Neural progenitor cell (in vitro differentiated cells): Measurements from ENCODE around the gene MYO1C. TPM values are rescaled to one million over a fixed set of nuclear protein-coding genes. Genes with fewer than 3 reads are reported as not detected.
A peak's percentile ranks its signal among the peaks of the same experiment; 100 is the strongest.

Source experiments
- DNase-seq: peaks from one replicate; pipeline ENCODE4 v3.0.0-alpha.2; 2016; ENCODE audit warnings: low spot score
- H2AFZ ChIP-seq: fragments of 200-600 bp; sonication (generic); replicated peaks from 2 replicates; pipeline ENCODE4 v1.6.1; 2016; ENCODE audit warnings: antibody characterized with exemption
- H3F3A ChIP-seq: fragments of 200-600 bp; sonication (generic); 2 replicates; pipeline ENCODE4 v1.6.1; 2016; ENCODE audit warnings: antibody characterized with exemption, low read depth
- H3K27ac ChIP-seq: fragments of 200-600 bp; sonication (generic); 2 replicates; pipeline ENCODE4 v1.5.1; 2016; ENCODE audit warnings: mild to moderate bottlenecking
- H3K27me3 ChIP-seq: fragments of 200-600 bp; sonication (generic); 2 replicates; pipeline ENCODE4 v1.6.1; 2016; ENCODE audit warnings: mild to moderate bottlenecking, moderate library complexity
- H3K36me3 ChIP-seq: fragments of 200-600 bp; sonication (generic); 2 replicates; pipeline ENCODE4 v1.5.1; 2016
- H3K4me1 ChIP-seq: fragments of 200-600 bp; sonication (generic); 2 replicates; pipeline ENCODE4 v1.6.1; 2016; ENCODE audit warnings: mixed run types
- H3K4me2 ChIP-seq: fragments of 200-600 bp; sonication (generic); 2 replicates; pipeline ENCODE4 v1.6.1; 2016
- H3K4me3 ChIP-seq: fragments of 200-600 bp; sonication (generic); 2 replicates; pipeline ENCODE4 v1.5.1; 2016
- H3K79me2 ChIP-seq: fragments of 200-600 bp; sonication (generic); 2 replicates; pipeline ENCODE4 v1.6.1; 2016; ENCODE audit warnings: low read depth
- H3K9ac ChIP-seq: fragments of 200-600 bp; sonication (generic); 2 replicates; pipeline ENCODE4 v1.6.1; 2016
- H3K9me3 ChIP-seq: fragments of 200-600 bp; sonication (generic); 2 replicates; pipeline ENCODE4 v1.5.1; 2016; ENCODE audit warnings: low read depth
- H4K20me1 ChIP-seq: fragments of 200-600 bp; sonication (generic); 2 replicates; pipeline ENCODE4 v1.6.1; 2016; ENCODE audit warnings: low read depth
- H3K27ac Mint-ChIP-seq: 3 replicates; pipeline ENCODE4 v1.8.0; 2021; ENCODE audit warnings: mixed read lengths
- H3K27me3 Mint-ChIP-seq: 2 replicates; pipeline ENCODE4 v1.8.0; 2022; ENCODE audit warnings: low read depth, mild to moderate bottlenecking, inconsistent platforms, moderate library complexity, mixed read lengths; ENCODE audit not compliant: insufficient read depth
- H3K36me3 Mint-ChIP-seq: 3 replicates; pipeline ENCODE4 v1.8.0; 2021; ENCODE audit warnings: mixed read lengths
- H3K4me1 Mint-ChIP-seq: 3 replicates; pipeline ENCODE4 v1.8.0; 2021; ENCODE audit warnings: mixed read lengths
- H3K4me3 Mint-ChIP-seq: 3 replicates; pipeline ENCODE4 v1.8.0; 2021; ENCODE audit warnings: mild to moderate bottlenecking, moderate library complexity, mixed read lengths
- H3K9me3 Mint-ChIP-seq: 3 replicates; pipeline ENCODE4 v1.8.0; 2020; ENCODE audit warnings: mixed read lengths
- EZH2 ChIP-seq: fragments of 200-600 bp; sonication (generic); IDR thresholded peaks from 2 replicates; pipeline ENCODE4 v1.6.1; 2017; ENCODE audit warnings: antibody characterized with exemption, mild to moderate bottlenecking, moderate library complexity
- EZH2phosphoT487 ChIP-seq: fragments of 200-600 bp; sonication (generic); IDR thresholded peaks from 2 replicates; pipeline ENCODE4 v1.6.1; 2017; ENCODE audit warnings: antibody characterized with exemption
- total RNA-seq: library from RNA; depleted of rRNA; stranded (reverse); fragments of >200 nt; gene quantifications from 2 replicates; pipeline ENCODE4 v1.2.3, GENCODE V29; 2015; ENCODE audit warnings: low replicate concordance
- TF ChIP-seq, protein P1 (sequence below): fragments of 200-600 bp; sonication (generic); IDR thresholded peaks from 2 replicates; pipeline ENCODE4 v1.5.1; 2017; ENCODE audit warnings: antibody characterized with exemption, mild to moderate bottlenecking

The MYO1C gene
- total RNA-seq, 1 donor from 2014 or later = 28.7 TPM

DNA sequence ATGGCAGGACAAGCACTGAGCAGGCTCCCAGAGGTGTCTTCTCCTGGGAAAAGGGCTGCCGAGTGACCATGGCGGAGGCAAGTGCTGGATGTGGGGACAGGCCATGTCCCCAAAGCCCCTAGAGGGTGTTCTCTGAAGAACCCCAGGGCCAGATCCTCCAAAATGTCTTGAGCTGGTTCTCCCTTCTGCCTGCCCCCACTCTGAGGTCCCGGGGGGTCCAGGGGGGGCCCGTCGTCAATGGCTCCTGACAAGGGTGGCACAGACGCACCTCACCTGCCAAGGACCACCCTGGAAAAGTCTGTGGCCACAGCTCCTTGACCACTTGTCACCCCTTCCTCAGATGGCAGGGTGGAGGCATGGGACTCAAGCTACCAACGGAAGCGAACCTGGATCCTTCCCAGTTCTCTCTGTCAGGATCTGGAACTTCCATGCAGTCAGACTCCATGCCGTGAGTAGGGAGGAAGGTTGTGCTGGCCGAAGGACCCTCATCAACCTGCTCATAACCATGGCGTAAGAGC, 2.3 kb upstream of the MYO1C start:
- TF ChIP-seq EZH2phosphoT487 = no peak
- TF ChIP-seq, protein P1, sequence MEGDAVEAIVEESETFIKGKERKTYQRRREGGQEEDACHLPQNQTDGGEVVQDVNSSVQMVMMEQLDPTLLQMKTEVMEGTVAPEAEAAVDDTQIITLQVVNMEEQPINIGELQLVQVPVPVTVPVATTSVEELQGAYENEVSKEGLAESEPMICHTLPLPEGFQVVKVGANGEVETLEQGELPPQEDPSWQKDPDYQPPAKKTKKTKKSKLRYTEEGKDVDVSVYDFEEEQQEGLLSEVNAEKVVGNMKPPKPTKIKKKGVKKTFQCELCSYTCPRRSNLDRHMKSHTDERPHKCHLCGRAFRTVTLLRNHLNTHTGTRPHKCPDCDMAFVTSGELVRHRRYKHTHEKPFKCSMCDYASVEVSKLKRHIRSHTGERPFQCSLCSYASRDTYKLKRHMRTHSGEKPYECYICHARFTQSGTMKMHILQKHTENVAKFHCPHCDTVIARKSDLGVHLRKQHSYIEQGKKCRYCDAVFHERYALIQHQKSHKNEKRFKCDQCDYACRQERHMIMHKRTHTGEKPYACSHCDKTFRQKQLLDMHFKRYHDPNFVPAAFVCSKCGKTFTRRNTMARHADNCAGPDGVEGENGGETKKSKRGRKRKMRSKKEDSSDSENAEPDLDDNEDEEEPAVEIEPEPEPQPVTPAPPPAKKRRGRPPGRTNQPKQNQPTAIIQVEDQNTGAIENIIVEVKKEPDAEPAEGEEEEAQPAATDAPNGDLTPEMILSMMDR = no peak
- TF ChIP-seq EZH2 = no peak
- H3K79me2 ChIP-seq = peaks cover 11% of the 10 kb centered on the region
- H3K9me3 ChIP-seq = no peaks in the 10 kb centered on the region
- H3K4me2 ChIP-seq = no peak overlapping the region
- H3K4me1 Mint-ChIP-seq = peaks cover 16% of the 10 kb centered on the region
- H4K20me1 ChIP-seq = peaks cover 8% of the 10 kb centered on the region
- H3K27me3 Mint-ChIP-seq = peaks cover 6% of the 10 kb centered on the region
- no peak overlapping the region for H3K9ac ChIP-seq
- peaks cover 8% of the 10 kb centered on the region for H3K4me1 ChIP-seq
- H3K36me3 ChIP-seq = no peaks in the 10 kb centered on the region
- peaks cover 12% of the 10 kb centered on the region for H3F3A ChIP-seq
- no peaks in the 10 kb centered on the region for H3K36me3 Mint-ChIP-seq
- no peak overlapping the region for H2AFZ ChIP-seq
- H3K27ac Mint-ChIP-seq = no peak overlapping the region
- peaks cover 7% of the 10 kb centered on the region for H3K27me3 ChIP-seq
- H3K4me3 Mint-ChIP-seq = no peak overlapping the region
- no peak overlapping the region for H3K27ac ChIP-seq
- DNase-seq = no peak
- no peak overlapping the region for H3K4me3 ChIP-seq
- H3K9me3 Mint-ChIP-seq = no peaks in the 10 kb centered on the region

DNA sequence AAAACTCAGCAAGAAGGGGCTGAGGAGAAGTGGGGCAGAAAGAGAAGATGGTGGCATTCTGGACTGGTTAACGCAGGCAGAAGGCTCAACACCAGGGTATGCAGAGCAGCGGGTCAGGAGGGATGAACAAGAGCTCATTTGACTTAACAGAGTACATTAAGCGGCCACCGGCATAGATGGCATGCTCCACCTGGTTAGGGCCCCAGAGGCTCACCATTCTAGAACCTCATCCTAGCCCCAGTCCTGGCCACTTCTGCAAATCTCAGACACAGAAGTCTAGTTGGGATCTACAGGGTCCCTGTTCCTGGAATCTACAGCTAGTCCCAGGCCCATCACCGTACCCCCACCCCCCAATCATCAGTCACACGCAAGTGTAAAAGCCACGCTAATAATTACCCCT, 1.7 kb upstream of the MYO1C start:
- H3K9me3 Mint-ChIP-seq = no peaks in the 10 kb centered on the region
- TF ChIP-seq EZH2 (no peak), EZH2phosphoT487 (no peak)
- TF ChIP-seq, protein P1 = no peak
- no peak for DNase-seq
- H3K9me3 ChIP-seq = no peaks in the 10 kb centered on the region
- H3K4me1 Mint-ChIP-seq = peaks cover 16% of the 10 kb centered on the region
- H3K36me3 ChIP-seq = no peaks in the 10 kb centered on the region
- H3K27me3 ChIP-seq = peaks cover 7% of the 10 kb centered on the region
- no peak overlapping the region for H3K9ac ChIP-seq
- peaks cover 16% of the 10 kb centered on the region for H3K79me2 ChIP-seq
- H2AFZ ChIP-seq = no peak overlapping the region
- H3F3A ChIP-seq = peaks cover 18% of the 10 kb centered on the region
- peaks cover 8% of the 10 kb centered on the region for H3K4me1 ChIP-seq
- peaks cover 6% of the 10 kb centered on the region for H3K27me3 Mint-ChIP-seq
- peaks cover 13% of the 10 kb centered on the region for H4K20me1 ChIP-seq
- no peak overlapping the region for H3K4me2 ChIP-seq
- H3K27ac ChIP-seq = no peak overlapping the region
- no peak overlapping the region for H3K27ac Mint-ChIP-seq
- no peak overlapping the region for H3K4me3 ChIP-seq
- H3K4me3 Mint-ChIP-seq = no peak overlapping the region
- H3K36me3 Mint-ChIP-seq = no peaks in the 10 kb centered on the region

DNA sequence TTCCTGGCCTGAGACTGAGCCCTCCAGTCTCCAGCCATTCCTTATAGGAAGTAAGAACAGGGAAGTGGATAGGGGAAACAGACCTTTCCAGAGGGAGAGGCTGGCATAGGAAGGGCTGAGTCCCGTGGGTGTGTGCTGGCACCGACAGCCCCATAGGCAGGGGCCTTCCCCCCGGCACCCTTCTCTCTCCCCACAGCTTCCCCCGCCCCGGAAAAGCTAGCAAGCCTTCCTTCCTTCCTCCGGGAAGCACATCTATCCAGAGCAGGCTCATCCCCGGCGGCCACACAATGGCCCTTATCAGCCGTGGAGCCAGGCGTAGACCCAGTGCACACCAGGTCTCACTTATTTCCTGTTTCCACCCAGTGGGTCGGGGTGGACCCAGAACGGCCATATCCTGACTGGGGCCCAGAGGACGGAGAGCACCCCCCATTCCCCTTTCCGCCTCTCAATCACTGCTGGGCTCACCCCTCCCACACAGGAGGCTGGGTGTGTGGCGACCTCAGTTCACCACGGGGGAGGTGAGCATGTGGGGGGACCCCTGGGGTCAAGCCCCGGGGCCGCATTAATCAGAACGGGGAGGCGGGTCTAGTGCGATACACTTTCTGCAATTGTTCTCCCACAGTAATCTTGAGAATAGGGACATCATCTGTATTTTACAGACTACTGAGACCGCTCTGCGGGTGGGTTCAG, 950 bp upstream of the MYO1C start:
- H4K20me1 ChIP-seq = peaks cover 21% of the 10 kb centered on the region
- Mint-ChIP-seq H3K27me3 (peaks cover 6% of the 10 kb centered on the region), H3K9me3 (no peaks in the 10 kb centered on the region), H3K4me1 (peaks cover 24% of the 10 kb centered on the region), H3K4me3 (peak overlapping the region; percentile 76), H3K36me3 (no peaks in the 10 kb centered on the region), H3K27ac (peak overlapping the region; percentile 69)
- H3K36me3 ChIP-seq = no peaks in the 10 kb centered on the region
- H3K4me3 ChIP-seq = no peak overlapping the region
- peaks cover 26% of the 10 kb centered on the region for H3F3A ChIP-seq
- H3K9me3 ChIP-seq = no peaks in the 10 kb centered on the region
- H3K9ac ChIP-seq = no peak overlapping the region
- DNase-seq = no peak
- peak overlapping the region; percentile 91 for H3K4me2 ChIP-seq
- H2AFZ ChIP-seq = no peak overlapping the region
- TF ChIP-seq EZH2 (no peak), EZH2phosphoT487 (no peak)
- TF ChIP-seq, protein P1 = no peak
- peaks cover 16% of the 10 kb centered on the region for H3K79me2 ChIP-seq
- H3K27me3 ChIP-seq = peaks cover 13% of the 10 kb centered on the region
- H3K4me1 ChIP-seq = peaks cover 8% of the 10 kb centered on the region
- no peak overlapping the region for H3K27ac ChIP-seq
